ENCODE measurements around the gene HIVEP3. TPM values are rescaled to one million over a fixed set of nuclear protein-coding genes. Genes with fewer than 3 reads are reported as not detected.

Gene HIVEP3
- total RNA-seq, 1 donor from 2014 or later: 1.2 TPM

DNA sequence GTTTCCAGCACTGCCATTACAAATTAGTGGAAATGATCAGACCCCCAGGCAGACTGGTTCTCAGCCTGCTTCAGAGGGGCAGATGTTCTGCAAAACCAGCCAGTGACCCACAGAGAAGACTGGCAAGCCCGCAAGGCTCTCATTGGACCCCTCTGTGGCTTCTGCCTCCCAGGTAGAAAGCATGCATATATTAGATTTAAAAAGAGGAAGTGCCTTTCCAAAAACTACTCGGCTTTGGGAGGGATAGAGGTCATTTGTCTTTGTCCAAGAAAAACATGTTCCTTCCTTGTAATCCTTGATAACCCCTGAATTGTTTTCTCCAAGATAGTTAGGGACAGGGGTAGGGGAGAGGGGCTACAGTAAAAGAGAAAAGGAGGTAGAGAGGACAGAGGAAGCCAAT lies 11.8 kb downstream of the HIVEP3 start:
- H3K27me3 Mint-ChIP-seq (ENCODE audit: low read depth): peaks cover 2% of the 10 kb centered on the region

DNA sequence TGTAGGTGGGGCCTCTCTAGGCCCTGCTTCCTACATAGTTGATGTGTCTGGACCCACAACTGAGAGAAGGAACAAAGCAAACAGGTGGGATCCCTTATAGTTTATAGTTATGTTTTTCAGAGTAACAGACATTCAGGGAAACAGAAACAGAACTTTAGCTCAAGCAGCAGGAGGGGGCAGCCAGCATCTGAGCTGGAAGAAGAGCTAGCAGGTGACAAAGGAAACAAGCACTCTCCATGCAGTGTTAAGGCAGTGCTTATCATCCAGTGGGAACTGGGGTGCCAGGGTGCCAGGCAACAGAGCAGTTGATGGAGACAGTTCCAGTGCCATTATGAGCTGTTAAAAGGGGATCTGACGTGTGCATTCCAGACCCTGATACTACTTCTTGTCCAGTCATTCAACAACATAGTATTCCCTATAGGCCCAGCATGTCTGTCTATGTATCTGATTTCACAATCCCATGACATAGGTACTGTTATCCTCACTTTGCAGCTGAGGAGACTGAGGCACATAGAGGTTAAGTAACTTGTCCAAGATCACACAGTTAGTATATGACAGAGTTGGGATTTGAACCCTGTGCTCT lies 13.5 kb downstream of the HIVEP3 start:
- Mint-ChIP-seq H3K27ac (ENCODE audit: unreplicated experiment) (no peak overlapping the region), H3K9me3 (no peaks in the 10 kb centered on the region), H3K4me3 (no peak overlapping the region), H3K4me1 (peaks cover 32% of the 10 kb centered on the region), H3K27me3 (ENCODE audit: low read depth) (no peaks in the 10 kb centered on the region), H3K36me3 (ENCODE audit: low read depth) (no peaks in the 10 kb centered on the region)
- DNase-seq (ENCODE audit: low read depth, low spot score): no peak
- TF ChIP-seq, protein P1, sequence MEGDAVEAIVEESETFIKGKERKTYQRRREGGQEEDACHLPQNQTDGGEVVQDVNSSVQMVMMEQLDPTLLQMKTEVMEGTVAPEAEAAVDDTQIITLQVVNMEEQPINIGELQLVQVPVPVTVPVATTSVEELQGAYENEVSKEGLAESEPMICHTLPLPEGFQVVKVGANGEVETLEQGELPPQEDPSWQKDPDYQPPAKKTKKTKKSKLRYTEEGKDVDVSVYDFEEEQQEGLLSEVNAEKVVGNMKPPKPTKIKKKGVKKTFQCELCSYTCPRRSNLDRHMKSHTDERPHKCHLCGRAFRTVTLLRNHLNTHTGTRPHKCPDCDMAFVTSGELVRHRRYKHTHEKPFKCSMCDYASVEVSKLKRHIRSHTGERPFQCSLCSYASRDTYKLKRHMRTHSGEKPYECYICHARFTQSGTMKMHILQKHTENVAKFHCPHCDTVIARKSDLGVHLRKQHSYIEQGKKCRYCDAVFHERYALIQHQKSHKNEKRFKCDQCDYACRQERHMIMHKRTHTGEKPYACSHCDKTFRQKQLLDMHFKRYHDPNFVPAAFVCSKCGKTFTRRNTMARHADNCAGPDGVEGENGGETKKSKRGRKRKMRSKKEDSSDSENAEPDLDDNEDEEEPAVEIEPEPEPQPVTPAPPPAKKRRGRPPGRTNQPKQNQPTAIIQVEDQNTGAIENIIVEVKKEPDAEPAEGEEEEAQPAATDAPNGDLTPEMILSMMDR (conservative IDR thresholded peaks at IDR 0.05): no peak

More for the DNA sequence above, 11.8 kb downstream of the HIVEP3 start:
- DNase-seq (ENCODE audit: low read depth, low spot score): no peak
- H3K4me3 Mint-ChIP-seq: no peak overlapping the region
- H3K36me3 Mint-ChIP-seq (ENCODE audit: low read depth): no peaks in the 10 kb centered on the region
- TF ChIP-seq, protein P1 (conservative IDR thresholded peaks at IDR 0.05): no peak
- H3K27ac Mint-ChIP-seq (ENCODE audit: unreplicated experiment): no peak overlapping the region
- H3K9me3 Mint-ChIP-seq: no peaks in the 10 kb centered on the region
- H3K4me1 Mint-ChIP-seq: peaks cover 18% of the 10 kb centered on the region

DNA sequence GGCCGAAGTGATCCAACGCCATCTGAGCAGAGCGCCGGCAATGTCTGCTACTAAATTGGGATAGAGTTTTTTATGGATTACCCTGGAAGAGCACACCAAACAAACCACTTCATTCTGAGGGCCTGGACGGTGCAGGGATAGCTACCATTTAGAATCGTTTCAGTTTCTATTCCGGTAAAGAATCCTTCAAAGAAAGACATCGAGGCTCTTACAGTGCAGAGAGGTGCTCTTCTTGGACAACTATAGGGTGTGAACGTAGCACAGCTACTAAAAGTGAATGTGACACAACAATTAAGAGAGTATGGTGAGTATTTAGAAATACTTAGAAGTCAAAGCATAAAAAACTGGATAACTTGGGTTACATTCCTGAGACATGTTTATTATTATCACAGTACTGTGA lies 16.1 kb downstream of the HIVEP3 start:
- peaks cover 42% of the 10 kb centered on the region for H3K4me1 Mint-ChIP-seq
- H3K4me3 Mint-ChIP-seq: no peak overlapping the region
- DNase-seq (ENCODE audit: low read depth, low spot score): no peak
- no peaks in the 10 kb centered on the region for H3K27me3 Mint-ChIP-seq (ENCODE audit: low read depth)
- TF ChIP-seq, protein P1 (conservative IDR thresholded peaks at IDR 0.05): no peak
- H3K9me3 Mint-ChIP-seq: no peaks in the 10 kb centered on the region
- H3K27ac Mint-ChIP-seq (ENCODE audit: unreplicated experiment): no peak overlapping the region
- no peaks in the 10 kb centered on the region for H3K36me3 Mint-ChIP-seq (ENCODE audit: low read depth)

DNA sequence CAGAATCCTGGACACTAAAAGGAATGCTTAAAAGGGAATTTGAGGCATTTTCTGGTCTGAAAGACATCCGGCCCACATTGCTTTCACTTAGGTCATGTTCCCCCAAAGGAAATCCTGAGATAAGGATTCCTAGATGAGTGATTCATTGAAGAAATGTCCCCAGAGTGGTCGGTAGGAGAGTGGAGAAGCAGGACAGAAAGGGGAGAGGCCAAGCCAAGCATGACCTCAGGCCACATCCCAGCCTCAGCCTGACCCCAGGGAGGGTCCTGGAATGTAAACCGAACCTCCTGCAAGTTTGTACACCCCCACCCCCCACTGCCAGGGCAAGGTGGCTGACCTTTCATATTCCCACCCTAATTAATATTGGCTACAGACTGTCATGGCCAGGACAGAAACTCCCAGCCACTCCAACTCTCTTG lies 16.6 kb downstream of the HIVEP3 start:
- TF ChIP-seq, protein P1 (conservative IDR thresholded peaks at IDR 0.05): no peak
- DNase-seq (ENCODE audit: low read depth, low spot score): no peak
- H3K9me3 Mint-ChIP-seq: no peaks in the 10 kb centered on the region
- H3K27me3 Mint-ChIP-seq (ENCODE audit: low read depth): no peaks in the 10 kb centered on the region
- peaks cover 45% of the 10 kb centered on the region for H3K4me1 Mint-ChIP-seq
- no peaks in the 10 kb centered on the region for H3K36me3 Mint-ChIP-seq (ENCODE audit: low read depth)
- H3K27ac Mint-ChIP-seq (ENCODE audit: unreplicated experiment): no peak overlapping the region
- H3K4me3 Mint-ChIP-seq: no peak overlapping the region

DNA sequence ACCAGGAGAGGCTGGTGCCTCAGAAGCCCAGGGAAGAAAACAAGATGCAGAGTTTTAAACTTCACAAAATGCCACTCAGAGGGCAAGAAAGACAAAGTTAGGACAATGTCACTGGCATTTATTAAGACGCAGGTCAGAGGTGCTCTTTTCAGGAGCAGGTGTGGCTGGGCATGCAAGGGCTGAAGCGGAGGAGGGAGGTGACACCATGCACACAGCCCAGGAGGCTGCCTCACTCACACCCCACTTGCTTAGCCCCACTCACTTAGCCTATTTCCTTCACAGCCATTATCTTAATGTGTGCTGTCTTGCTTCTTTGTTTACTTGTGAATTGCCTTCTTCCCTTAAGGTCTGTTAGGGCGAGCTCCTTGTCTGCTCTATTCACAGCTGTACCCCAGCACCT lies 17.2 kb downstream of the HIVEP3 start:
- no peak for DNase-seq (ENCODE audit: low read depth, low spot score)
- no peak overlapping the region for H3K27ac Mint-ChIP-seq (ENCODE audit: unreplicated experiment)
- no peak overlapping the region for H3K4me3 Mint-ChIP-seq
- H3K36me3 Mint-ChIP-seq (ENCODE audit: low read depth): no peaks in the 10 kb centered on the region
- TF ChIP-seq, protein P1 (conservative IDR thresholded peaks at IDR 0.05): no peak
- no peaks in the 10 kb centered on the region for H3K27me3 Mint-ChIP-seq (ENCODE audit: low read depth)
- peaks cover 45% of the 10 kb centered on the region for H3K4me1 Mint-ChIP-seq
- no peaks in the 10 kb centered on the region for H3K9me3 Mint-ChIP-seq

Data from neural crest cell (in vitro differentiated cells).